HEK293 (cell line): ENCODE measurements around the gene CASK.

Experiments
- CTCF ChIA-PET: fragments of 350-600 bp; formaldehyde crosslinking; extraction: SDS; loops from one replicate; lab custom pipeline; 2021; ENCODE audit warnings: antibody characterized with exemption; lab: Yijun Ruan, JAX
- POLR2A ChIA-PET: fragments of 300-600 bp; formaldehyde crosslinking; extraction: SDS; loops from one replicate; lab custom pipeline; 2020; ENCODE audit warnings: antibody characterized with exemption, inconsistent platforms; lab: Yijun Ruan, JAX
- H3K27ac ChIP-seq: fragments of 200-500 bp; sonication (Bioruptor generic); 2 replicates; pipeline ENCODE4 v1.5.1; 2014; ENCODE audit warnings: low read depth, low read length, control low read depth, inconsistent platforms; ENCODE audit errors: extremely low read depth
- H3K36me3 ChIP-seq, 2 experiments: fragments of 200-500 bp in 1 of 2; sonication (Bioruptor generic) in 1 of 2; 1 replicate in 1 of 2; 2 replicates in 1 of 2; pipeline ENCODE4 v1.5.1; 2014 to 2017; ENCODE audit warnings: inconsistent platforms in 2 of 2, low read length in 2 of 2; ENCODE audit not compliant: control insufficient read depth in 2 of 2, insufficient read depth in 1 of 2
- H3K4me1 ChIP-seq: fragments of 200-500 bp; sonication (Bioruptor generic); 2 replicates; pipeline ENCODE4 v1.5.1; 2014; ENCODE audit warnings: mild to moderate bottlenecking, low read length, inconsistent platforms; ENCODE audit not compliant: control insufficient read depth, insufficient read depth
- H3K4me3 ChIP-seq: 2 replicates; pipeline ENCODE4 v1.5.1; 2011; ENCODE audit warnings: low read depth, mild to moderate bottlenecking, control low read depth, low read length, moderate library complexity
- H3K9me3 ChIP-seq: fragments of 200-500 bp; sonication (Bioruptor generic); 2 replicates; pipeline ENCODE4 v1.5.1; 2014; ENCODE audit warnings: low read depth, low read length, inconsistent platforms; ENCODE audit not compliant: control insufficient read depth, insufficient read depth
- HOXD13 ChIP-seq: sonication (generic); formaldehyde crosslinking; IDR thresholded peaks from 2 replicates; pipeline ENCODE4 v1.8.0; 2022; ENCODE audit warnings: missing genetic modification reagents, borderline replicate concordance
- KLF1 ChIP-seq: fragments of 450-650 bp; formaldehyde crosslinking; IDR thresholded peaks from 2 replicates; pipeline ENCODE4 v1.5.1; 2016; ENCODE audit warnings: missing biosample characterization, missing genetic modification characterization
- OVOL3 ChIP-seq: fragments of 450-650 bp; formaldehyde crosslinking; IDR thresholded peaks from 2 replicates; pipeline ENCODE4 v1.5.1; 2016; ENCODE audit warnings: missing biosample characterization, missing genetic modification characterization
- SALL2 ChIP-seq: fragments of 450-650 bp; formaldehyde crosslinking; IDR thresholded peaks from 2 replicates; pipeline ENCODE4 v1.5.0; 2017; ENCODE audit warnings: missing biosample characterization, mild to moderate bottlenecking, missing genetic modification characterization, borderline replicate concordance
- SP2 ChIP-seq: fragments of 450-650 bp; formaldehyde crosslinking; IDR thresholded peaks from 2 replicates; pipeline ENCODE4 v1.5.1; 2016; ENCODE audit warnings: missing biosample characterization, missing genetic modification characterization
- SP3 ChIP-seq: fragments of 450-650 bp; formaldehyde crosslinking; IDR thresholded peaks from 2 replicates; pipeline ENCODE4 v1.5.1; 2016; ENCODE audit warnings: missing biosample characterization, missing genetic modification characterization
- SP7 ChIP-seq: fragments of 450-650 bp; formaldehyde crosslinking; IDR thresholded peaks from 2 replicates; pipeline ENCODE4 v1.5.1; 2016; ENCODE audit warnings: missing biosample characterization, missing genetic modification characterization
- ZBTB21 ChIP-seq: fragments of 450-650 bp; formaldehyde crosslinking; IDR thresholded peaks from 2 replicates; pipeline ENCODE4 v1.5.1; 2017; ENCODE audit warnings: missing biosample characterization, missing genetic modification characterization
- ZBTB7A ChIP-seq: fragments of 450-650 bp; formaldehyde crosslinking; IDR thresholded peaks from 2 replicates; pipeline ENCODE4 v1.5.1; 2016; ENCODE audit warnings: low read depth, missing biosample characterization, missing genetic modification characterization
- ZIC2 ChIP-seq: fragments of 450-650 bp; formaldehyde crosslinking; IDR thresholded peaks from 2 replicates; pipeline ENCODE4 v1.5.1; 2016; ENCODE audit warnings: missing biosample characterization, missing genetic modification characterization
- ZNF2 ChIP-seq: fragments of 450-650 bp; formaldehyde crosslinking; IDR thresholded peaks from 2 replicates; pipeline ENCODE4 v1.5.1; 2016; ENCODE audit warnings: missing biosample characterization, missing genetic modification characterization
- ZNF350 ChIP-seq: fragments of 450-650 bp; formaldehyde crosslinking; IDR thresholded peaks from 2 replicates; pipeline ENCODE4 v1.5.0; 2017; ENCODE audit warnings: missing biosample characterization, mild to moderate bottlenecking, missing genetic modification characterization
- ZNF37A ChIP-seq: fragments of 450-650 bp; IDR thresholded peaks from 2 replicates; pipeline ENCODE4 v1.5.1; 2018; ENCODE audit warnings: missing biosample characterization, missing genetic modification characterization
- ZNF394 ChIP-seq: fragments of 450-650 bp; formaldehyde crosslinking; IDR thresholded peaks from 2 replicates; pipeline ENCODE4 v1.5.1; 2016; ENCODE audit warnings: missing biosample characterization, missing genetic modification characterization, mild to moderate bottlenecking, moderate library complexity, borderline replicate concordance
- ZNF404 ChIP-seq: fragments of 450-650 bp; formaldehyde crosslinking; IDR thresholded peaks from 2 replicates; pipeline ENCODE4 v1.5.1; 2017; ENCODE audit warnings: missing biosample characterization, missing genetic modification characterization
- ZNF501 ChIP-seq: fragments of 450-650 bp; formaldehyde crosslinking; IDR thresholded peaks from 2 replicates; pipeline ENCODE4 v1.5.1; 2016; ENCODE audit warnings: missing biosample characterization, missing genetic modification characterization
- ZNF549 ChIP-seq: fragments of 450-650 bp; IDR thresholded peaks from 2 replicates; pipeline ENCODE4 v1.5.1; 2018; ENCODE audit warnings: missing biosample characterization, missing genetic modification characterization, mild to moderate bottlenecking, inconsistent platforms, moderate library complexity
- ZNF660 ChIP-seq: fragments of 450-650 bp; IDR thresholded peaks from 2 replicates; pipeline ENCODE4 v1.5.1; 2018; ENCODE audit warnings: missing biosample characterization, mild to moderate bottlenecking, missing genetic modification characterization
- ZNF830 ChIP-seq: fragments of 450-650 bp; IDR thresholded peaks from 2 replicates; pipeline ENCODE4 v1.5.0; 2018; ENCODE audit warnings: missing biosample characterization, missing genetic modification characterization, low read depth, mild to moderate bottlenecking, moderate library complexity
- ZXDB ChIP-seq: fragments of 450-650 bp; formaldehyde crosslinking; IDR thresholded peaks from 2 replicates; pipeline ENCODE4 v1.5.1; 2016; ENCODE audit warnings: missing biosample characterization, missing genetic modification characterization
- TF ChIP-seq, protein P1 (sequence below): fragments of 450-650 bp; formaldehyde crosslinking; IDR thresholded peaks from 2 replicates; pipeline ENCODE4 v1.5.1; 2016; ENCODE audit warnings: missing biosample characterization, missing genetic modification characterization
- TF ChIP-seq, protein P2 (sequence below): fragments of 450-650 bp; formaldehyde crosslinking; IDR thresholded peaks from 2 replicates; pipeline ENCODE4 v1.5.1; 2017; ENCODE audit warnings: missing biosample characterization, missing genetic modification characterization
- TF ChIP-seq, protein P3 (sequence below): fragments of 450-650 bp; formaldehyde crosslinking; IDR thresholded peaks from 2 replicates; pipeline ENCODE4 v1.5.1; 2016; ENCODE audit warnings: missing biosample characterization, missing genetic modification characterization

Gene CASK

DNA sequence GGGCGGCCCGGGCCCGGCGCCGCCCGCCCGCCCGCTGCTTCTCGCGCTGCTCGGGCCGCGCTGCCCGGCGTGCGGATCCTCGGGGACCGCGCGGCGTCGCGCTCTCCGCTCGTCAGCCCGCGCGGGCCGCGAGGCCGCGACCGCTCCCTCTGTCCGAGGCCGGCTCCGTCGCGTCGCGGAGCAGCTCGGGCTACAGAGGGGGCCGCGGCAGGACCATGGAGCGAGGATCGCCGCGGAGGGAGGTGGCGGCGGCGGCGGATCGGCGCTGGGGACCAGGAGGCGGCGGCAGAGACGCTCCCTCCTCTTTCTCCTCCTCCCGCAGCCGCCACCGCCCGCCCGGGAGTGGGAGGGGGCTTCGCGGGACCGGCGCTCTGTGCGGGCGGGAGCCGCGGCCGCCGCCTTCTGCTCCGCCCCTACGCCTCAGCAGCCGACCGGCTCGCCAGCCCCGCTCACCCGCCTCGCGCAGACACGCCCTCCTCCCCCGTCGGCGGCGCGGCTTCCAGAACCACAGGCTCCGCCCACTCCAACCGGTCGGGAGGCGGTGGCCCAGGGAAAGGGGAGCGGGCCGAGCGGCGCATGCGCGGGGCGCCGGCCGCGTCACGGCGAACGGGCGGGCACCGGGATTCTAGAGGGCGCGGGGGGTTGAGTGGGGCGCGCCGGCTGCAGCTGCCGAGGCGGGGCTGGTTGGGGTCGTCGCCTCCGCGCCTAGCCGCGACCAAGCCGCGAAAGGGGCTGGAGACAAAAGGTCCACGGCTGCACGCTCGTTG is at the start of gene CASK (continued):
- TF ChIP-seq, protein P1, sequence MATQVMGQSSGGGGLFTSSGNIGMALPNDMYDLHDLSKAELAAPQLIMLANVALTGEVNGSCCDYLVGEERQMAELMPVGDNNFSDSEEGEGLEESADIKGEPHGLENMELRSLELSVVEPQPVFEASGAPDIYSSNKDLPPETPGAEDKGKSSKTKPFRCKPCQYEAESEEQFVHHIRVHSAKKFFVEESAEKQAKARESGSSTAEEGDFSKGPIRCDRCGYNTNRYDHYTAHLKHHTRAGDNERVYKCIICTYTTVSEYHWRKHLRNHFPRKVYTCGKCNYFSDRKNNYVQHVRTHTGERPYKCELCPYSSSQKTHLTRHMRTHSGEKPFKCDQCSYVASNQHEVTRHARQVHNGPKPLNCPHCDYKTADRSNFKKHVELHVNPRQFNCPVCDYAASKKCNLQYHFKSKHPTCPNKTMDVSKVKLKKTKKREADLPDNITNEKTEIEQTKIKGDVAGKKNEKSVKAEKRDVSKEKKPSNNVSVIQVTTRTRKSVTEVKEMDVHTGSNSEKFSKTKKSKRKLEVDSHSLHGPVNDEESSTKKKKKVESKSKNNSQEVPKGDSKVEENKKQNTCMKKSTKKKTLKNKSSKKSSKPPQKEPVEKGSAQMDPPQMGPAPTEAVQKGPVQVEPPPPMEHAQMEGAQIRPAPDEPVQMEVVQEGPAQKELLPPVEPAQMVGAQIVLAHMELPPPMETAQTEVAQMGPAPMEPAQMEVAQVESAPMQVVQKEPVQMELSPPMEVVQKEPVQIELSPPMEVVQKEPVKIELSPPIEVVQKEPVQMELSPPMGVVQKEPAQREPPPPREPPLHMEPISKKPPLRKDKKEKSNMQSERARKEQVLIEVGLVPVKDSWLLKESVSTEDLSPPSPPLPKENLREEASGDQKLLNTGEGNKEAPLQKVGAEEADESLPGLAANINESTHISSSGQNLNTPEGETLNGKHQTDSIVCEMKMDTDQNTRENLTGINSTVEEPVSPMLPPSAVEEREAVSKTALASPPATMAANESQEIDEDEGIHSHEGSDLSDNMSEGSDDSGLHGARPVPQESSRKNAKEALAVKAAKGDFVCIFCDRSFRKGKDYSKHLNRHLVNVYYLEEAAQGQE: 0 out of 2 replicates have a peak, but pooled peaks have one; percentile 13
- no peak for TF ChIP-seq ZNF394 (tag by site-specific recombination)
- no peak for TF ChIP-seq ZNF404 (tag by site-specific recombination)
- peak; percentile 53 for TF ChIP-seq SP3 (tag by site-specific recombination)
- TF ChIP-seq ZNF501: no peak
- TF ChIP-seq, protein P2, sequence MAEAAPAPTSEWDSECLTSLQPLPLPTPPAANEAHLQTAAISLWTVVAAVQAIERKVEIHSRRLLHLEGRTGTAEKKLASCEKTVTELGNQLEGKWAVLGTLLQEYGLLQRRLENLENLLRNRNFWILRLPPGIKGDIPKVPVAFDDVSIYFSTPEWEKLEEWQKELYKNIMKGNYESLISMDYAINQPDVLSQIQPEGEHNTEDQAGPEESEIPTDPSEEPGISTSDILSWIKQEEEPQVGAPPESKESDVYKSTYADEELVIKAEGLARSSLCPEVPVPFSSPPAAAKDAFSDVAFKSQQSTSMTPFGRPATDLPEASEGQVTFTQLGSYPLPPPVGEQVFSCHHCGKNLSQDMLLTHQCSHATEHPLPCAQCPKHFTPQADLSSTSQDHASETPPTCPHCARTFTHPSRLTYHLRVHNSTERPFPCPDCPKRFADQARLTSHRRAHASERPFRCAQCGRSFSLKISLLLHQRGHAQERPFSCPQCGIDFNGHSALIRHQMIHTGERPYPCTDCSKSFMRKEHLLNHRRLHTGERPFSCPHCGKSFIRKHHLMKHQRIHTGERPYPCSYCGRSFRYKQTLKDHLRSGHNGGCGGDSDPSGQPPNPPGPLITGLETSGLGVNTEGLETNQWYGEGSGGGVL: peak; percentile 74
- no peak for TF ChIP-seq ZBTB21 (tag by site-specific recombination)
- 0 out of 2 replicates have a peak, but pooled peaks have one; percentile 47 for TF ChIP-seq ZNF660
- TF ChIP-seq ZXDB: no peak

DNA sequence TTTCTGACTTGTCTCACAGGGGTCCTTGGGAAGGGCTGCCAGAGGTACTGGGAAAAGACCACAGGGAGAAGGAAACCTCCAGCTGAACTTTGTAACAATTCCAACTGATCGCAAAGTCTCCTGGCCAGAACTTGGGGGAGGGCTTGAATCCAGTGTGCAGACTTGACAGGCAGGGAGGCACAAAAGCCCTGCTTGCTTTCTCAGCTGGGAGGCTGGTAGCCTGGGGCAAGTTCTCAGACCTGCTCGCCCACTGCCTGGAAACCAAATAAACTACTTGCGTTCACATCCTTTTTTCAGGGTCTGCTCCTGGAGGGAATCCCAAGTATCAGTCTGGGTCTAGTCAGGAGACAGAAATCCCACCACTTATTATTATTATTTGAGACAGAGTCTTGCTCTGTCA is 48.0 kb upstream of the CASK start:
- POLR2A ChIA-PET: no interaction called here

DNA sequence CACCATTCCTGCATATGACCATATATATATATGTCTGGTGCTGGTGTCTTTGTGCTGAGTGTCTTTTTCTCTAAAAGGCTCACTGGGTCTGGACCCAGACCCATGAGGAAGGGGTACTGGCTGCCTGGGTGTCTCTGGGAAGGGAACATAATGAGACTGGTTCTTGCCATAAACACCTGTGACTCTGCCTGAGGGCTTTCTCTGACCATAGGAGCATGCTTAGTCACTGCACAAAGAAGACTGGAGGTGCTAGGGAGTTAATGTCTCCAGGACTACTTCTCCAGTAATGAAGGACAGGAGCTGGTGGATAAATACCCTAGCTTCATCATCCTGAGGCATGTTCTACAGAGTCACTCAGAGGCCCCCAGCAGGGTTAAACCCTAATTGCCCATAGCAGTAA is 47.1 kb upstream of the CASK start:
- POLR2A ChIA-PET: no interaction called here
- no peaks in the 10 kb centered on the region for H3K36me3 ChIP-seq
- H3K4me3 ChIP-seq: no peak overlapping the region
- CTCF ChIA-PET: no interaction called here
- H3K9me3 ChIP-seq: no peaks in the 10 kb centered on the region
- H3K27ac ChIP-seq: no peak overlapping the region
- no peaks in the 10 kb centered on the region for H3K4me1 ChIP-seq
- TF ChIP-seq ZNF37A (tag by site-specific recombination) (no peak), ZNF404 (tag by site-specific recombination) (no peak), ZNF830 (no peak), ZNF350 (tag by site-specific recombination) (no peak), KLF1 (tag by site-specific recombination) (no peak), SP7 (tag by site-specific recombination) (no peak), ZBTB7A (tag by site-specific recombination) (no peak), SALL2 (tag by site-specific recombination) (no peak), ZNF2 (tag by site-specific recombination) (no peak), OVOL3 (tag by site-specific recombination) (no peak), ZNF549 (no peak), SP2 (no peak)
- TF ChIP-seq, protein P3, sequence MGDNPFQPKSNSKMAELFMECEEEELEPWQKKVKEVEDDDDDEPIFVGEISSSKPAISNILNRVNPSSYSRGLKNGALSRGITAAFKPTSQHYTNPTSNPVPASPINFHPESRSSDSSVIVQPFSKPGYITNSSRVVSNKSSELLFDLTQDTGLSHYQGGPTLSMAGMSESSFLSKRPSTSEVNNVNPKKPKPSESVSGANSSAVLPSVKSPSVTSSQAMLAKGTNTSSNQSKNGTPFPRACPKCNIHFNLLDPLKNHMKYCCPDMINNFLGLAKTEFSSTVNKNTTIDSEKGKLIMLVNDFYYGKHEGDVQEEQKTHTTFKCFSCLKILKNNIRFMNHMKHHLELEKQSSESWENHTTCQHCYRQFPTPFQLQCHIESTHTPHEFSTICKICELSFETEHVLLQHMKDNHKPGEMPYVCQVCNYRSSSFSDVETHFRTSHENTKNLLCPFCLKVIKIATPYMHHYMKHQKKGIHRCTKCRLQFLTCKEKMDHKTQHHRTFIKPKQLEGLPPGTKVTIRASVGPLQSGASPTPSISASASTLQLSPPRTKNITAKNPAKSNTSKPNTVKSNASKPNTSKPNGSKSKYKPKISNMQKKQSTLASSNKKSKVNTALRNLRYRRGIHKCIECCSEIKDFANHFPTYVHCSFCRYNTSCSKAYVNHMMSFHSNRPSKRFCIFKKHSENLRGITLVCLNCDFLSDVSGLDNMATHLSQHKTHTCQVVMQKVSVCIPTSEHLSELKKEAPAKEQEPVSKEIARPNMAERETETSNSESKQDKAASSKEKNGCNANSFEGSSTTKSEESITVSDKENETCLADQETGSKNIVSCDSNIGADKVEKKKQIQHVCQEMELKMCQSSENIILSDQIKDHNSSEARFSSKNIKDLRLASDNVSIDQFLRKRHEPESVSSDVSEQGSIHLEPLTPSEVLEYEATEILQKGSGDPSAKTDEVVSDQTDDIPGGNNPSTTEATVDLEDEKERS: no peak
- TF ChIP-seq, protein P2: no peak

More for the DNA sequence above, 48.0 kb upstream of the CASK start:
- H3K4me3 ChIP-seq: no peak overlapping the region
- no peaks in the 10 kb centered on the region for H3K4me1 ChIP-seq
- no peaks in the 10 kb centered on the region for H3K36me3 ChIP-seq
- TF ChIP-seq HOXD13 (CRISPR knock-in tag) (no peak), ZIC2 (tag by site-specific recombination) (0 out of 2 replicates have a peak, but pooled peaks have one; percentile 12)
- CTCF ChIA-PET: interaction anchor here (0.7 kb wide), 2 partner anchors 173 to 1661 kb away, joined by 3 read pairs; no protein-coding TSS in a partner anchor
- H3K27ac ChIP-seq: no peak overlapping the region
- no peaks in the 10 kb centered on the region for H3K9me3 ChIP-seq
